Breast epithelium (tissue), 4 donors: ENCODE results near the gene SETD2. TPM values are rescaled to one million over a fixed set of nuclear protein-coding genes. Genes with fewer than 3 reads are reported as not detected.
"Not testable (repeated sequence)": the region's sequence is repeated elsewhere in the genome, so short reads cannot be mapped to it uniquely, and the experiment has no call there.

Experiments used
- DNase-seq, 2 donors: peaks; one replicate each; pipeline ENCODE4 v3.0.0-alpha.2; 2019; ENCODE audit warnings: low spot score in 2 of 2
- H3K27ac ChIP-seq, 2 donors: fragments of 200-600 bp; sonication (generic) in 1 of 2; one replicate each; pipeline ENCODE4 v1.5.1; 2016 to 2019; ENCODE audit warnings: mild to moderate bottlenecking in 1 of 2
- H3K27me3 ChIP-seq, 2 donors: fragments of 200-600 bp; sonication (generic) in 1 of 2; one replicate each; pipeline versions ENCODE4 v1.5.1 to v1.6.0; 2017 to 2019; ENCODE audit warnings: control low read depth in 1 of 2, mild to moderate bottlenecking in 1 of 2
- H3K36me3 ChIP-seq: fragments of 200-600 bp; one replicate; pipeline ENCODE4 v1.5.1; 2019
- H3K4me1 ChIP-seq, 2 donors: fragments of 200-600 bp; sonication (generic); one replicate each; pipeline ENCODE4 v1.5.1; 2016 to 2019; ENCODE audit warnings: control low read depth in 1 of 2
- H3K4me3 ChIP-seq, 3 donors: fragments of 200-600 bp; sonication (generic); 1 replicate in 2 of 3; 2 replicates in 1 of 3; pipeline ENCODE4 v1.5.1; 2016 to 2019; ENCODE audit warnings: mild to moderate bottlenecking in 3 of 3, moderate library complexity in 2 of 3
- H3K9me3 ChIP-seq, 2 donors: fragments of 200-600 bp; sonication (generic) in 1 of 2; one replicate each; pipeline ENCODE4 v1.5.1; 2016 to 2019; ENCODE audit warnings: control low read depth in 1 of 2
- CTCF ChIP-seq, 3 donors: fragments of 450-650 bp; IDR thresholded peaks; one replicate each; pipeline ENCODE4 v1.5.1; 2016 to 2017; ENCODE audit warnings: antibody characterized with exemption in 3 of 3, mild to moderate bottlenecking in 3 of 3, moderate library complexity in 3 of 3
- POLR2A ChIP-seq: fragments of 450-650 bp; IDR thresholded peaks from one replicate; pipeline ENCODE4 v1.6.1; 2016; ENCODE audit warnings: antibody characterized with exemption, mild to moderate bottlenecking, moderate library complexity
- POLR2AphosphoS5 ChIP-seq, 3 donors: sonication (generic); formaldehyde crosslinking; IDR thresholded peaks; one replicate each; pipeline ENCODE4 v1.6.1; 2017; ENCODE audit warnings: antibody characterized with exemption in 3 of 3
- intact Hi-C: fragments of 100-400 bp; cut with DNase I; formaldehyde crosslinking; loops from one replicate; pipeline ENCODE4 v1.15.1; 2023; ENCODE audit warnings: low total_unique reads
- total RNA-seq, 3 donors: library from RNA; depleted of rRNA; stranded (reverse); fragments of >200 nt; gene quantifications; one replicate each; pipeline ENCODE4 v1.1.0, GENCODE V29; 2016

SETD2 gene
- total RNA-seq, 3 donors from 2014 or later: 59.8 to 87.8 (median 74.4) TPM

- no peaks in the 10 kb centered on the region for H3K27me3 ChIP-seq
- intact Hi-C loops: no loop called here
- peak overlapping the region in 1 of 2 donors; percentile 22 for H3K27ac ChIP-seq
- no peaks in the 10 kb centered on the region for H3K36me3 ChIP-seq
- no peak for DNase-seq
- no peak overlapping the region for H3K4me3 ChIP-seq
- peaks cover 0 to 4% of the 10 kb centered on the region in 2 donors for H3K4me1 ChIP-seq
- no peaks in the 10 kb centered on the region for H3K9me3 ChIP-seq
- no peak for TF ChIP-seq POLR2A
- TF ChIP-seq CTCF (IDR thresholded peaks at IDR 0.05): no peak
Observed at GRCh38 chr3:47035645-47036044, 128.3 kb downstream of the SETD2 start.

- TF ChIP-seq CTCF (IDR thresholded peaks at IDR 0.05) (no peak), POLR2A (no peak), POLR2AphosphoS5 (IDR thresholded peaks at IDR 0.05) (no peak)
- intact Hi-C loops: no loop called here
- Histone ChIP-seq H3K27ac (no peak overlapping the region), H3K4me3 (no peak overlapping the region), H3K27me3 (no peaks in the 10 kb centered on the region), H3K36me3 (no peaks in the 10 kb centered on the region), H3K4me1 (peaks cover 0 to 4% of the 10 kb centered on the region in 2 donors), H3K9me3 (no peaks in the 10 kb centered on the region)
- no peak for DNase-seq
Observed at GRCh38 chr3:47034868-47035489, 128.9 kb downstream of the SETD2 start.

- H3K9me3 ChIP-seq, intact Hi-C loops, H3K27me3 ChIP-seq, DNase-seq, H3K4me3 ChIP-seq, H3K4me1 ChIP-seq, H3K36me3 ChIP-seq, H3K27ac ChIP-seq: not testable (repeated sequence)
Observed at GRCh38 chr3:47031041-47031440, 132.9 kb downstream of the SETD2 start.

GRCh38 chr3:47028667-47029066 is 135.2 kb downstream of the SETD2 start:
- intact Hi-C loops: no loop called here
- DNase-seq: no peak
- H3K27ac ChIP-seq: no peak overlapping the region

DNA sequence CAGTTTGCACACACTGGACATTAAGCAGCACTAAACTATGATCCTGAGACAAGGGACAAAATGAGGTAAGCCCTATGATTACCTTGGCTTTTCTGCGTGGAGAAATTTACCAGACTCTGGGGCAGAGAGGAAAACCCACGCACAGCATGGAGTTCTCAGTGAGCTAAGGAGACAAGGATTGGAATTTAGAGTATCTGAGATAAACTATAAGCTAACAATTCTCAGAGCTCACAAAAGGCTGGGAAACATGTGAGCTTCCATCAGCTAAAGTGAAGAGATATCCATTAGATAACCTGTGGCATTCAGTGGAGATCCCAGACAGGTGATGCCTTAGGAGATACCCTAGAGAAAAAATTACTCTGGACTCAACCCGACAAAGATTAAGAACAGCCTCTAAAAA is 135.8 kb downstream of the SETD2 start:
- no peak overlapping the region for H3K4me3 ChIP-seq
- no peaks in the 10 kb centered on the region for H3K9me3 ChIP-seq
- H3K27ac ChIP-seq: no peak overlapping the region
- H3K27me3 ChIP-seq: no peaks in the 10 kb centered on the region
- no peak for TF ChIP-seq POLR2A
- TF ChIP-seq CTCF (IDR thresholded peaks at IDR 0.05): no peak
- TF ChIP-seq POLR2AphosphoS5 (IDR thresholded peaks at IDR 0.05): no peak
- no peaks in the 10 kb centered on the region for H3K36me3 ChIP-seq
- intact Hi-C loops: no loop called here
- no peak for DNase-seq
- no peaks in the 10 kb centered on the region for H3K4me1 ChIP-seq

More at GRCh38 chr3:47028667-47029066, 135.2 kb downstream of the SETD2 start:
- Histone ChIP-seq H3K4me1 (no peaks in the 10 kb centered on the region), H3K36me3 (no peaks in the 10 kb centered on the region), H3K9me3 (no peaks in the 10 kb centered on the region), H3K27me3 (no peaks in the 10 kb centered on the region), H3K4me3 (no peak overlapping the region)
- TF ChIP-seq POLR2A (no peak), CTCF (IDR thresholded peaks at IDR 0.05) (no peak), POLR2AphosphoS5 (IDR thresholded peaks at IDR 0.05) (no peak)

DNA sequence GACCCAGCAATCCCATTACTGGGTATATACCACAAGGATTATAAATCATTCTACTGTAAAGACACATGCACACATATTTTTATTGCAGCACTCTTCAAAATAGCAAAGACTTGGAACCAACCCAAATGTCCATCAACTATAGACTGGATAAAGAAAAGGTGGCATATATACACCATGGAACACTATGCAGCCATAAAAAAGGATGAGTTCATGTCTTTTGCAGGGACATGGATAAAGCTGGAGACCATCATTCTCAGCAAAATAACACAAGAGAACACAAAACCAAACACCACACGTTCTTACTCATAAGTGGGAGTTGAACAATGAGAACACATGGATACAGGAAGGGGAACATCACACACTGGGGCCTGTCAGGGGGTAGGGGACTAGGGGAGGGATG is 137.5 kb downstream of the SETD2 start:
- H3K4me3 ChIP-seq, H3K4me1 ChIP-seq, intact Hi-C loops, H3K27ac ChIP-seq, H3K36me3 ChIP-seq, H3K27me3 ChIP-seq, H3K9me3 ChIP-seq, DNase-seq: not testable (repeated sequence)
